ENCODE results near the gene PNPLA8. TPM values are rescaled to one million over a fixed set of nuclear protein-coding genes. Genes with fewer than 3 reads are reported as not detected.
A peak's percentile ranks its signal among the peaks of the same experiment; 100 is the strongest.
"Not testable (repeated sequence)": the region's sequence is repeated elsewhere in the genome, so short reads cannot be mapped to it uniquely, and the experiment has no call there.

Gene PNPLA8
- polyA plus RNA-seq, 3 donors, result 34.7 to 43.4 (median 35.2) TPM

DNA sequence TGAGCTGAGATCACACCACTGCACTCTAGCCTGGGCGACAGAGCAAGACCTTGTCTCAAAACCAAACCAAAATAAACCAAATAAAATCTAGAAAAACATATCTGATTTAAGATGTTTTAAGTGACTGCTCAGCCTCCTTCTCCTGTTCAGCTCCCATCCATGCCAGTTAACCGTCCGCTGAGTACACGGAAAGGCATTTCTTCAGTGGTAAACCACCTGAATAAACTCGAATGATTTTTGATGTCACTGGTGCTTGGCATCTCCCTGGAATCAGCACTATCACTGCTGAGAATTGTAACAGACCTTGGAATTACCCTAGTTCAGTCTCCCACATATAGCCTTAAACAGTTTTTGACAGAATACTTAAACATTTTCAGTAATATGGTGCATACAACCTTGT lies 45.6 kb downstream of the PNPLA8 start:
- DNase-seq, result no peak

DNA sequence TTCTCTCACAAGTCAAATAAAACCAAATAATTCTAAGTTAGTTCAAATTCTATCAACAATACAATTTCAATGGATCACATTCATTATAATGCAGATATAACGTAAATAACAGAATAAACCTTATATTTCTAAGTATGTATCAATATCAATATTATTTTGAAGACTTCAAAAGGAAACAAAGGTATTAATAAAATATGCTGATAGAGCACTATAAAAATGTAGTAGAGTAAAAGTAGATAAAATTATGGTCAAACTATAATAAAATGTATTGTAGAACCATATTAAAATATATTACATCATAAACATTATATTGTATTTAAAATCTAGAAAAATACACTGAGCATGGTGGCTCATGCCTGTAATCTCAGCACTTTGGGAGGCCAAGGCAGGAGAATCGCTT lies 46.2 kb downstream of the PNPLA8 start:
- no peak for DNase-seq

DNA sequence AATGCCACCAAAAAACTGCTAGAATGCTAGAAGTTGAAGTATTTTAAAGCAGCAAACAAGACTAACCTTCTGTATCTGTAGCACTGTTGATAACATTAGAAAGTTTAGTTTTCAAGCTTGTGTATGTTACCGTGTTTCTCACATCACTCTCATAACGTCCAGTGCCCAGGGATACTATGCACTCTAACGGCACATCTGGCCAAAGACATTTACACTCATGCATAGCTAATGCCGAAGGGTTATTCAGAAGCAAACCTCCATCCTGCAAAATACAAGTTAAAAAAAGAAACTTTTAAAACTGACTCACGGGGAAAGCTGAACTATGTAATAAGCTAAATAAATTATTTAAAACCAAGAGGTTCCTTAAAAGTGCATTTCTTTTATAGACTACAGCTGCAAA lies 46.8 kb downstream of the PNPLA8 start:
- DNase-seq, result no peak

DNA sequence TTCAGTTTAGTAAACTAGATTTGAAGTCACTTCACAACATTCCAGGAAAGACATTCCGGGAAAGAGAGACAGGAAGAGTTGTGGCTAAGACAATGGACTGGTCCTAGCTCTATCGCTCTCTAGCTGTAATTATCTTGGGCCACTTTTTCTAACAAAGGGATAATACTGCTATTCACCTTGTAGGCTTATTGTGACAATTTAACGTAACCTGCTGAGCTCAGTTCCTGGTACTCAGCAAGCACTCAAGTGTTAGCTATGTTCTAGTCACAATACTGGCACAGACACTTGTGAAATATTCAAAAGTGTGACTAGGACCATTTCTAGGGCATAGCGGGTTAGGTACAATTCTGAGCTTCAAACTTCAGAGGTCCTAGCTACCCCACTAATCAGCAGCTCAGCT lies 57.7 kb downstream of the PNPLA8 start:
- no peak for DNase-seq

DNA sequence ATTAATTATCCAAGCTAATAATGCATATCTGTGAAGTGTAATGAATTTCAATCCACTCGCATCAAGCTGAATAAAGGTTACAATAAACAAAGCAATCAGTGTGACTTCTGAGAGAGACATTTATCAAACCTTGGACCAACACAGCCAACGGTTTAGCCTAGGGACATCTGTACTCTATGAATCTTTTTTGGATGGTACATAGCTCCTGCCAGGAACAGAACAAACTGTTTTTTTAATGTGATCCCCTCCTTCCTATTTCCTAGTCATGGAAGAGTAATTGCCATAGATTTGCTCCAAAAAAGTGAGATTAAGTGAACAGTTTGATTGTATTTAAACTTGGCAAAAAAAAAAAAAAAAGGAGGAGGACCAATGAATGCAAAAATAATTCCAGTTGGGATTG lies 58.5 kb downstream of the PNPLA8 start:
- DNase-seq, result no peak

DNA sequence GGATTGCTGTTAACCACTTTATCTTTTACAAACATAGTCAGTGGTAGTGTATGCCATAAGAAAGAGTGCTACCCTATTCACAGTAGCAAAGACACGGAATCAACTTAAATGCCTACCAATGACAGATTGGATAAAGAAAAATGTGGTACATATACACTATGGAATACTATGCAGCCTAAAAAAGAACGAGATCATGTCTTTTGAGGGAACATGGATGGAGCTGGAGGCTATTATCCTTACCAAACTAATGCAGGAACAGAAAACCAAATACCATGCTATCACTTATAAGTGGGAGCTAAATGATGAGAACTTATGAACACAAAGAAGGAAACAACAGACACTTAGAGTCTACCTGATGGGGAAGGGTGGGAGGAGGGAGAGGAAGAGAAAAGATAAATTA lies 59.6 kb downstream of the PNPLA8 start:
- DNase-seq, result not testable (repeated sequence)

DNA sequence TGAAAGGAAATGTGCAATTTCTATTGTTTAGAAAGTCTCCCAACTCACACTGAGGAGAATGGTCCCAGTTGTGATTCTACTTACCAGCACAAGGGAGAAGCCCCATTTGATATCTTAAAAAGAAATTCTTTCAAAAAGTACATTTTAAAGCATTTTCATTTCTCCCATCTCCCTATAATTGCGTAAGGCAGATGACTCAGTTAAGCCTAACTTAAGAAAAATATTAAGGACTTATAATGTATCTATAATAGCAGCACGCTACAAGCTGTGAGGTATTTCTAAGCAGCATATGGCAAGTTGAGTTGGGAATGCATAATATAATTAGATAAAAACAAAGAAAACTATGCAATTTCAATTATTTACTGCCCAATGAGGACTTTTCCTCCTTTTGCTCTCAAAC lies 61.2 kb downstream of the PNPLA8 start:
- DNase-seq, result no peak

DNA sequence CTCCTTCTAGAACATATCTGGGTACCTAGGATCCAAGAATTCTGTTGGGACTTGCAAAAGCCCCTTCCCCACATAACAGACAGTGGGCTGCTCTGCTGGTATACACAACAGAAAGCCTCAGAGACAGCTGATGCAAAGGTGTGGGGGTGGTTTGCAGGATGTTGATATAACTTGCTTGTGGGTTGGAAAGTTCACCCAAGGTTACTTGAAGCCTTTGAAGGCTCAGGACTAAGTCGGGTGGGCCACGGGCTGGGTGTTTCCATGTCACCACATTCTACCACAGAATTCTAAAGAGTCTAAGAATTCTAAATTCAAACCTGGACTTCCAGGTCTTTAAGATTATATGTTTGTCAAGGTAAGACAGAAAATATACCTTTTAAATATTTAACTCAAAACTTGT lies 62.3 kb downstream of the PNPLA8 start:
- DNase-seq, result no peak

DNA sequence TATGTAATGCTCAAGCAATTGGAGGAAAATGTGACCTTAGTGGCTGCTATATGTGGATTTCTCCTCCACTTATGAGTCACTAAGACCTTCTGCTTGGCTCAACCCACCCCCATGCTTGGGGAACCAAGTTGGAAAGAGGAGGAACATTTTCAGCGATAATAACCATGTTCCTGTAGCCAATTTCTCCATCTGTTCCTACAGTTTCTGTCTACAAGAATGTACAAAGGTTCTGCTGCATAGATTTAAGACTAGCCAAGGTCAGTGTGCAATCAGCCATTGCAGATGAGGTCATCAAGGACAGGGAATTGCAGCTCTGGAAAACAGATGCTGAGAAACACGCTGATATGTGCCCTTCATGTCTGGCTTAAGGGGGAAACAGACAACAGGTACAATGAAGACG lies 64.1 kb downstream of the PNPLA8 start:
- DNase-seq, result peak; percentile 17

DNA sequence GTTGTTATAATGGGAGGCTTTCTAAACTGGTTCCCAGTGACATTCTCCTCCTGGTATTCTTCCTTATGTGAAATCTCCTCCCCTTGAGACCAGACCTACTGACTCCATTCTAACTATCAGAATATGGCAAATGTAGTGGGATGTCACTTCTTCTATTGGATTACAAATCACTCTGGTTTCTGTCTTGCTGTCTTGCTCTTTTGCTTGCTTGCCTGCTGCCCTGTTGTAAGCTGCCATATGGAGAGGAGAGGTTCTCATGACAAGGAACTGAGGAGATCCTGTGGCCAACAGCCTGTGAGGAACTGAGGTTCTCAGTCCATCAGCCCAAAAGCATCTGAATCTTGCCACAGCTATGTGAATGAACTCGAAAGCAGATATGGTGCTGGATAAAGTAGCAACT lies 65.0 kb downstream of the PNPLA8 start:
- DNase-seq, result no peak

DNA sequence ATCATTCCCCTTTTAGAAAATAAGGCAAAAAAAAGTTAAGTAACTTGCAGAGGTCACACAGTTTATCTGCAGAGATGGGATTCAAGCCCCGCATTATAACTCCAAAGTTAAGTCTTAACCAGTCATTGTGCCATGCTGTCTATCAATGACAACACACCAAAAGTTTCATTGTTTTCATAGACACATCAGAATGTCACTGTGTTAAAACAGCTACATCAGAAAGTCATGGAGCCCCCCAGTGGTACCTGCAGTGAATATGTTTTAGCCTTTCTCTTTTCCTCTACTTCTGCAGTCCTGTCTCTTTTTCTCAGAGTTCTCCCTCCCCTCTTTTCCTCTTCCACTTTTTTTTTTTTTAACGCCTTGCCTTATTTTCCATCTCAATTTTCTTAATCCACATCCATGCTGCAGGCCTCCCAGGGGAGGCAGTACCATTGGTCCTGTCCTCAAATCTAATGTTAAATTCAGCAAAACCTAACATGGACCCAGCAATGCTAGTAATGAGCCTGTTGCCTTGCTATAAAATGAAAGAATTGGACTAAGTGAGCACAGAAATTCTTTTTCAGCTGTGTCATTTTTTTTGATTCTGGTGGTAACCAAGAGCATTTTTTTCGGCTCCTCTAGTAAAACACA lies 65.9 kb downstream of the PNPLA8 start:
- DNase-seq, result no peak

DNA sequence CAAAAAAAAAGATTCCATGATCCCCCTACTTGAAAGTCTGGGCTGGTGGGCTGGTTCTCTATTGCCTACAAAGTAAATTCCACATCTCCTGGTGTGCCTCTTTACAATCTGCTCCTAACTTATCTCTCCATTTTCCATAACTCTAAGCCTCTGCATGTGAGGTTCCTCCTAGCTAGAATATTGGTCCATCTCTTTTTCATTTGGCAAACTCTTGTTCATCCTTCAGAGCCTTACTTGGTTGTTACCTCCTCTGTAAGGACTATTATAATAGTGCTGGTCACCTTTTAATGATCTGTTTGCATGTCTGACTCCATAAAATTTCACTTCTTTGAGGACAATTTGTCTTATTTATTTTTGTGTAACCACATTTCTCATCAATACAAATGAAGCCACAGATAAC lies 68.1 kb downstream of the PNPLA8 start:
- no peak for DNase-seq

DNA sequence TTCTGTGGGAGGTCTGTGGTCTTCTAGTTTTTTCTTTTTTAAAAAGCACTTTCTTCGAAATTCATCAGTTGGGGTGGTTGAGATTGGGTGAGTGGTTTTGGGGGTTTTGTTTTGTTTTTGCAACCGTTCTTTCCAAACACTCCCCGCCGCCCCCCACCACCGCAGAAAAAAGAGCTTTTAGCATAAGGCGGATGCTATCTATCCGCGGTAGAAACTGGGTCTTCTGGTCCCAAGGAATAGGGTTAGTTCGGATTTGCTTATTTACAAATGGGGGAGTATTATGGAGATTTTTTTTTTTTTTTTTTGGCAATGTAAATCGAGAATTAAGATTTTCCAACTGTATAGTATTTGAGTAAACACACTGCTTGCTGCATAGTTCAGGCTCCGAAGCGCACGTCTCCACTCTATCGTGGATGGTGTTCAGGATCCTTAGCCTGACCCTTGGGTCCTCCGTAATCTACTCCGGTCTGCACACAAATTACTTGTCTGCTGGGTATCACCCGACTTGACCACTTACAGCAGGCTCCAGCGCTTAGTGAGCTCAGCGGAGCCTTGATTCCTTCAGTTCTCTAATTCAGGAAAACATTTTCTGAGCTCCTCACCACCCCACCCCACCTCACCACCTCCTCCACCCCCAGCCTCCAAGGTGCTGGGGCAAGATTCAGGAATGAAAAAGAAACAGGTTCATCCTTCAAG lies 68.9 kb downstream of the PNPLA8 start:
- DNase-seq, result no peak

DNA sequence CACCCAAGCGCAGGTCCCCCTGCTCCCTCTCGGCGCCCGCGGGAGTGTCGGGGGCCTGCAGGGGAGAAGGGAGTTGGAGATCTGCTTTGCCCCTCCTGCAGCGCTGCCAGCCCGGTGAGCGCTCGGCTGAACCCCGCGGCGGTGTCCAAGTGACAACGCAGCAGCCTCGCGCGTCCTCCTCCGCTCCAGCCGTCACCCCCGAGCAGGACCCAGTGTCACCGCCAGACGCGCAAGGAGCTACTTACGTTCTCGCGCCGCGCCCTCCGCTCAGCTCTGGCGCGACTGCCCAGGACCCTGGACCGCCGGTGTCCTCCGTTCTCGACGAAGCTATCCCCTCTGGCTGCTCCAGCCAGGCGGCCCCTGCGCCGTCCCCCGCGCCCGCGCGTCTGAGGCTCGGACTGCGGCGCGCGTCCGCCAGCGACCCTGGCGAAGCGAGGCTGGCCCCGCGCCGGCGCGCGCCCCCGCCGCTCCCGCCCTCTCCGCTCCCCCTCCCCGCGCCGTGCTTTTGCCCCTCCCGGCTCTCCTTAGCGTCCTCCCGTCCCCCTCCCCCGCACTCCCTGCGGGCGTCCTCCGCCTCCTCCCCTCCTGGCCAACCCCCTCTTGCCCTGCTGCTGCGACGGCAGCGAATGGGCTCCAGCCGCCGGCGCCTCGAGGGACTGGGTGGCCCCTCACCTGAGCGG lies 69.8 kb downstream of the PNPLA8 start, which contains the start of gene NRCAM:
Gene NRCAM (minus strand): TSS at position 439 of the 680 bp plus-strand sequence. CDS start 216,372 bp downstream, outside the sequence.
- peak; percentile 78 for DNase-seq

DNA sequence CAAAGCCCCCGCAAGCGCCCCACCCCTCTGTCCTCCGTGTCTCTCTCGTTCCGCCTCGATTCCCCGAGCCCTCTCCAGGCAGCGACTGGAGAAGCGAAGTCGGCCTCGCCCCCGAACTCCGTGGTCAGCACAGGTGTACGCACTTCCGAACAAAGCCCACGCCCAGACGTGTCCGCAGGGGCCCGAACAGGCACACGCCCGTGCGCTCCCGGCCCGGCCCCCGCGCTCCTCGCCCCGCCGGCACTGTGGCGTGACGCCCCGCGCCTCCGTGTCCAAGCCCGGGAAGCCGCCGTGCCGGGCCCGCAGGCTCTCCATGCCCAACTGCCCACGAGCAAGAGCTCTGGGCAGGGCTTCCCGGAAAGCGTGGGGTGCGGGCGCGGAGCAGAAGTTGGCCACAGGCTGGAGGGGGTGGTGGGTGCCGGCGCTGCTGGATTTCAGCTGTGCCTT lies 70.4 kb downstream of the PNPLA8 start:
- DNase-seq, result peak; percentile 27

DNA sequence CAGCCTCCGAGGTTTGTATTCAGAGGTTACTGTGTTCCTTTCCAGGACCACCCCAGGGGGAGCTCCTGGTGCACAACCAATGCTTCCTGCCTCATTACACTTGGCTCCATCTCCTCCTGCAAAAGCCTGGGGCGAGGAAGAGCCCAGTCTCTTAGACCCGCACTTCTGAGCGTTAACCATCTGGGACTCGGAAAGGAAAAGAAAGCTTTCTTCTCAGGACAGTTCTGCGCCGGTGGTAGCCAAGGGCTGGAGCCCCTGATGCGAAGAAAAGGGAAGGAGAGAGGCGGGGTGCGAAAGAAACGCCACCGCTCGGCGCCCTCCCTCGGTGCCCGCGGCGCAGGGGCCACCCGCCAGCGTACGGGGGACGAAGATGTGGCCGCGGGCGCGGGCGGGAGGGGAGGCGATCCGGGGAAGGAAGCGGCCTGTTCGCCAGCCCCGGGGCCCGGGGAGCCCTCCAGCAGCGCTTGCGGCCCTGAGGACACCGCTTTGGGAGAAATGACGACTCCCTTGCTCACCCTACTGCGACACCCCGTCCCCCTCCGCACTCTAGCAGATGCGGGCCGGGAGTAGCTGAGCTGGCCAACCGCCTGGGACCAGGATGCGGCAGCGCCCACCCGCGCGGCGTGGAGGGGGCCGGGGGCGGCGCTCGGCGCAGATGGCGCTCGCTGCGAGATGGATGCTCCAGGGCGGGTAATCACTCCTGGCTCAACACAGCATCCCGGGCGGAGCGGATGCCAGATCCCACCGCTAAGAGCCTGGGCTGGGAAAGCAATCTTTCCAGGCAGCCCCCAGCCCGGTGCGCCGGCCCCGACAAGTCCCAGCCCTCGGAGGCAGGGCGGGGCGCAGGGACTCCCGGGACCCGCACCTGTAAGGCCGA lies 71.0 kb downstream of the PNPLA8 start:
- DNase-seq, result peak; percentile 26

DNA sequence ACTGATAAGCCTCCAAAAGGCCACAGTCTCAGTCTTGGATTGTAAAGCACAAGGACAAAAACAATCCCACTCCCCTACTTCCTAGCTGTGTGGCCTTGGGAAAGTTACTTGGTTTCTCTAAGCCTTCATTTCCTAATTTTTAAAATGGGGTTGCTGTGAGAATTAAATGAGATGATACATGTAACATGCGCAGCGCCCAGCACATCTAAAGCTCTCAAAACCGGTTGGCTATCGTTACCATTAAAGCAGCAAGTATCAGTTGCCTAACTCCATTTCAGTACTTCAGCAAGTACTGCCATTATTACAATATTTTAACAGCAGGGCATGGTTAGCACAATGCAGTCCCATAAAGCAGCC lies 71.6 kb downstream of the PNPLA8 start:
- DNase-seq, result no peak

DNA sequence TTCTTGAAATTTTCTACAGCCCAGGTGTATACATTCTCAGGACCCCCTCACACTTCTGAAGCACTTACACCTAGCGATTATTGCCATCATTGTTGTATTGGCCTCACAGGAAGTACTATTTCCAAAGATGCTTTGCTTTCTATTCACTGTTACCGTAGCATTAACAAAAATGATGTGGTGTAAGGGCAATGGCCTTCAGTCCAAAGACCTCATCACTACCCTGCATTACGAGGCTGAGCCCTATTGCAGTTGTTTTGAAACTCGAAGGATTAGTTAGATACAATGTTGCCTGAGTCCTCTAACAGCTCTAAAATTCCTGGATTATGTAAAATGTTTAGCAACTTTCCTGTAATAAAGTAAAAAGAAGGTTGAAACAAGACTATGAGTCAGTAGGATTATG lies 72.6 kb downstream of the PNPLA8 start:
- DNase-seq, result no peak

DNA sequence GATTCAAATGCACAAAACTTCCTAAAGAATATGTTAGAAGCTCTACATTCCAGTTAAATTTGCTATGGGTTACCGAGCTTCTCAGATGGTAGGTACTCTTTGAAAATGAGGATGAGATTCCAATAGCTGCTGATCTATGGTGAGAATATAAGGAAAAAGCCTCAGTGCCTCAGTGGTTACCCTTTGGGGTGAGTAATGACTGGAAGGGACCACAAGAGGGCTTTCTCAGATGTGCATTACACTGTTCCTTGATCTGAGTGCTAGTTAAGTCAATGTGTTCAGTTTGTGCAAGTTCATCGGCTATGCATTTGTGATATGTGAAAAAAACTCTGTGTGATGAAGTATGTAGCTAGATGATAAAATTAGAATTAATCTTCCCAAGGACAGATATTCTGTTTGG lies 73.2 kb downstream of the PNPLA8 start:
- no peak for DNase-seq

DNA sequence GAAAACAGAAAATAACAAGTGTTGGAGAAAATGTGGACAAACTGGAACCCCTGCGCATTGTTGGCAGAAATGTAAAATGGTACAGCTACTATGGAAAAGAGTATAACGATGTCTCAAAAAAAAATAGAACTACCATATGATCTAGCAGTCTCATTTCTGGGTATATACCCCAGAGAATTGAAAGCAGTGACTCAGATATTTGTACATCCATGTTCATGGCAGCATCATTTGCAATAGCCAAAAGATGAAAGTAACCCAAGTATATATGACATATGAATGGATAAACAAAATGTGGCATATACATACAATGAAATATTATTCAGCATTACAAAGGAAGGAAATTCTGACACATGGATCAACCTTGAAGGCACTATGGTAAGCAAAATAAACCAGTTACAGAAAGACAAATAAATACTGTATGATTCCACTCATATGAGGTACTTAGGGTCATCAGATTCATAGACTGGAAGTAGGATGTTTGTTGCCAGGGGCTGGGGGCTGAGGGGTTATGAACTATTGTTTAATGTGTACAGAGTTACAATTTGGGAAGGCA lies 74.6 kb downstream of the PNPLA8 start:
- no peak for DNase-seq

DNA sequence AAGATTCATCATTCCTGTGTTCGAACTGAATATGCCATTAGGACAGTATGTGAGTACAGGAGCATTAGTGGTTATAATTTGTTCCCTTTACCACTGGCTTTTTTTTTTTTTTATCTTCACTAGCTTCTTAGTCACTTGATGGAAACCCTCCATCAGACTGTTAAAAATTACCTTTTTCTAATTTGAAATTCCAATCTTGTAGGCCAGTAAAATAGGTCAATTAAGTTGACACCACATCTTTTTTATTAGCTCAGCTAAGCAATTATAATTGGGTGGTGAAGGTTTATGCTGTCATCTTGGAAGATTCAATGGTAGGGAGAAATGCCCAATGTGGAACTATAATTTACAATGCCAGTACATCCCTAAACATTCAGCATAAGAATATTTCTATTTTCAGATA lies 75.8 kb downstream of the PNPLA8 start:
- no peak for DNase-seq

DNA sequence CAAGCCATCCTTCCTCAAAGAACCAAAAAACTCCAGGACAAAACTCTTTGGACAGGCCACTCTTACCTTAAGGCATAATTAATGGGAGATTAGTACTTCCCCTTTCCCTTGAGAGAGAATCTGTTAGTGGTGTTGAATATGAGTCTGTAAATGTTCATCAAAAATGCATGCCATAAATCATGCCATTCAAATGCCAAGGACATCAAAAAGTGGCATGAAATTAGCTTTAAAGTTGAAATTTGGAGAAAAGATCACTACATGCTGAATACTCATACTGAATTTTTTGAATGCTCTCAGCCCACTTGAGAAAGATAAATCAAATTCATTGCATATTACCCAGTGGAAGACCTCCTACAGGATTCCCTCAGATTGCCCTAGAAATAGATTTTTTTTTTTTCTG lies 76.4 kb downstream of the PNPLA8 start:
- no peak for DNase-seq
